ENCODE results near the gene ANP32E.
"Not testable (repeated sequence)": the region's sequence is repeated elsewhere in the genome, so short reads cannot be mapped to it uniquely, and the experiment has no call there.

The ANP32E gene

GRCh38 chr1:150210706-150211105 lies 25.2 kb downstream of the ANP32E start:
- H3K27ac Mint-ChIP-seq, result no peak overlapping the region
- H3K4me3 Mint-ChIP-seq, result no peak overlapping the region
- H3K27me3 Mint-ChIP-seq, result no peaks in the 10 kb centered on the region
- no peaks in the 10 kb centered on the region for H3K36me3 Mint-ChIP-seq (ENCODE audit: low read depth)
- H3K9me3 Mint-ChIP-seq, result no peaks in the 10 kb centered on the region
- peaks cover 19% of the 10 kb centered on the region for H3K4me1 Mint-ChIP-seq (ENCODE audit: low read depth)

- H3K9me3 Mint-ChIP-seq, result no peaks in the 10 kb centered on the region
- peaks cover 19% of the 10 kb centered on the region for H3K4me1 Mint-ChIP-seq (ENCODE audit: low read depth)
- H3K27ac Mint-ChIP-seq, result no peak overlapping the region
- no peaks in the 10 kb centered on the region for H3K27me3 Mint-ChIP-seq
- H3K4me3 Mint-ChIP-seq, result no peak overlapping the region
- H3K36me3 Mint-ChIP-seq (ENCODE audit: low read depth), result no peaks in the 10 kb centered on the region
These were observed 25.8 kb downstream of the ANP32E start for GRCh38 chr1:150210091-150210490.

- not testable (repeated sequence) for H3K9me3 Mint-ChIP-seq; H3K27ac Mint-ChIP-seq; H3K4me3 Mint-ChIP-seq; H3K36me3 Mint-ChIP-seq (ENCODE audit: low read depth); H3K27me3 Mint-ChIP-seq; H3K4me1 Mint-ChIP-seq (ENCODE audit: low read depth)
These were observed 27.5 kb downstream of the ANP32E start for GRCh38 chr1:150208460-150208859.

- H3K27ac Mint-ChIP-seq, result no peak overlapping the region
- no peak overlapping the region for H3K4me3 Mint-ChIP-seq
- H3K36me3 Mint-ChIP-seq (ENCODE audit: low read depth), result no peaks in the 10 kb centered on the region
- no peaks in the 10 kb centered on the region for H3K9me3 Mint-ChIP-seq
- H3K27me3 Mint-ChIP-seq, result no peaks in the 10 kb centered on the region
- H3K4me1 Mint-ChIP-seq (ENCODE audit: low read depth), result no peaks in the 10 kb centered on the region
These were observed 28.5 kb downstream of the ANP32E start for GRCh38 chr1:150207281-150207971.

- H3K9me3 Mint-ChIP-seq, result no peaks in the 10 kb centered on the region
- H3K27ac Mint-ChIP-seq, result no peak overlapping the region
- H3K4me3 Mint-ChIP-seq, result no peak overlapping the region
- peaks cover 4% of the 10 kb centered on the region for H3K27me3 Mint-ChIP-seq
- no peaks in the 10 kb centered on the region for H3K36me3 Mint-ChIP-seq (ENCODE audit: low read depth)
- H3K4me1 Mint-ChIP-seq (ENCODE audit: low read depth), result no peaks in the 10 kb centered on the region
These were observed 39.5 kb downstream of the ANP32E start for GRCh38 chr1:150196417-150196816.

GRCh38 chr1:150194381-150195031 lies 41.4 kb downstream of the ANP32E start:
- peaks cover 4% of the 10 kb centered on the region for H3K27me3 Mint-ChIP-seq
- H3K27ac Mint-ChIP-seq, result no peak overlapping the region
- H3K9me3 Mint-ChIP-seq, result no peaks in the 10 kb centered on the region
- H3K4me1 Mint-ChIP-seq (ENCODE audit: low read depth), result no peaks in the 10 kb centered on the region
- H3K4me3 Mint-ChIP-seq, result no peak overlapping the region
- H3K36me3 Mint-ChIP-seq (ENCODE audit: low read depth), result no peaks in the 10 kb centered on the region

- H3K4me1 Mint-ChIP-seq (ENCODE audit: low read depth), result peaks cover 9% of the 10 kb centered on the region
- H3K36me3 Mint-ChIP-seq (ENCODE audit: low read depth), result no peaks in the 10 kb centered on the region
- no peak overlapping the region for H3K4me3 Mint-ChIP-seq
- H3K27me3 Mint-ChIP-seq, result peaks cover 4% of the 10 kb centered on the region
- H3K27ac Mint-ChIP-seq, result no peak overlapping the region
- no peaks in the 10 kb centered on the region for H3K9me3 Mint-ChIP-seq
These were observed 43.9 kb downstream of the ANP32E start for GRCh38 chr1:150192012-150192411.

- H3K9me3 Mint-ChIP-seq, result no peaks in the 10 kb centered on the region
- no peaks in the 10 kb centered on the region for H3K36me3 Mint-ChIP-seq (ENCODE audit: low read depth)
- no peak overlapping the region for H3K27ac Mint-ChIP-seq
- no peak overlapping the region for H3K4me3 Mint-ChIP-seq
- peaks cover 13% of the 10 kb centered on the region for H3K4me1 Mint-ChIP-seq (ENCODE audit: low read depth)
- no peaks in the 10 kb centered on the region for H3K27me3 Mint-ChIP-seq
These were observed 48.4 kb downstream of the ANP32E start for GRCh38 chr1:150187560-150187931.

GRCh38 chr1:150186789-150187559 lies 48.9 kb downstream of the ANP32E start:
- H3K4me1 Mint-ChIP-seq (ENCODE audit: low read depth), result peaks cover 13% of the 10 kb centered on the region
- no peaks in the 10 kb centered on the region for H3K36me3 Mint-ChIP-seq (ENCODE audit: low read depth)
- peak overlapping the region; percentile 63 for H3K4me3 Mint-ChIP-seq
- peak overlapping the region; percentile 26 for H3K27ac Mint-ChIP-seq
- no peaks in the 10 kb centered on the region for H3K9me3 Mint-ChIP-seq
- no peaks in the 10 kb centered on the region for H3K27me3 Mint-ChIP-seq

GRCh38 chr1:150186438-150186788 lies 49.5 kb downstream of the ANP32E start:
- H3K27me3 Mint-ChIP-seq; H3K27ac Mint-ChIP-seq; H3K36me3 Mint-ChIP-seq (ENCODE audit: low read depth); H3K9me3 Mint-ChIP-seq; H3K4me3 Mint-ChIP-seq: not testable (repeated sequence)
- peaks cover 13% of the 10 kb centered on the region for H3K4me1 Mint-ChIP-seq (ENCODE audit: low read depth)

GRCh38 chr1:150185481-150185880 lies 50.4 kb downstream of the ANP32E start:
- H3K27me3 Mint-ChIP-seq, result no peaks in the 10 kb centered on the region
- H3K27ac Mint-ChIP-seq, result no peak overlapping the region
- no peaks in the 10 kb centered on the region for H3K9me3 Mint-ChIP-seq
- H3K4me1 Mint-ChIP-seq (ENCODE audit: low read depth), result peaks cover 13% of the 10 kb centered on the region
- no peak overlapping the region for H3K4me3 Mint-ChIP-seq
- H3K36me3 Mint-ChIP-seq (ENCODE audit: low read depth), result no peaks in the 10 kb centered on the region

- no peaks in the 10 kb centered on the region for H3K9me3 Mint-ChIP-seq
- H3K36me3 Mint-ChIP-seq (ENCODE audit: low read depth), result no peaks in the 10 kb centered on the region
- H3K4me1 Mint-ChIP-seq (ENCODE audit: low read depth), result peaks cover 13% of the 10 kb centered on the region
- H3K4me3 Mint-ChIP-seq, result no peak overlapping the region
- H3K27me3 Mint-ChIP-seq, result no peaks in the 10 kb centered on the region
- no peak overlapping the region for H3K27ac Mint-ChIP-seq
These were observed 52.9 kb downstream of the ANP32E start for GRCh38 chr1:150183061-150183460.

- H3K9me3 Mint-ChIP-seq, result no peaks in the 10 kb centered on the region
- no peaks in the 10 kb centered on the region for H3K36me3 Mint-ChIP-seq (ENCODE audit: low read depth)
- peaks cover 6% of the 10 kb centered on the region for H3K4me1 Mint-ChIP-seq (ENCODE audit: low read depth)
- H3K27me3 Mint-ChIP-seq, result no peaks in the 10 kb centered on the region
- no peak overlapping the region for H3K4me3 Mint-ChIP-seq
- H3K27ac Mint-ChIP-seq, result no peak overlapping the region
These were observed 53.7 kb downstream of the ANP32E start for GRCh38 chr1:150182247-150182646.

- Mint-ChIP-seq H3K27me3 (no peaks in the 10 kb centered on the region), H3K4me1 (ENCODE audit: low read depth) (no peaks in the 10 kb centered on the region), H3K4me3 (no peak overlapping the region), H3K36me3 (ENCODE audit: low read depth) (no peaks in the 10 kb centered on the region), H3K9me3 (no peaks in the 10 kb centered on the region), H3K27ac (no peak overlapping the region)
These were observed 55.4 kb downstream of the ANP32E start for GRCh38 chr1:150180474-150180873.

GRCh38 chr1:150179867-150180266 lies 56.0 kb downstream of the ANP32E start:
- Mint-ChIP-seq H3K4me3 (no peak overlapping the region), H3K36me3 (ENCODE audit: low read depth) (no peaks in the 10 kb centered on the region), H3K4me1 (ENCODE audit: low read depth) (no peaks in the 10 kb centered on the region), H3K27me3 (no peaks in the 10 kb centered on the region), H3K9me3 (no peaks in the 10 kb centered on the region), H3K27ac (no peak overlapping the region)
